Hematopoietic multipotent progenitor cell treated with erythropoietin and hydrocortisone succinate and interleukin-3 and kit ligand, for 6 days (in vitro differentiated cells): ENCODE data around the gene ADCY9.
A peak's percentile ranks its signal among the peaks of the same experiment; 100 is the strongest.

Experiments used
- DNase-seq: peaks from one replicate; pipeline ENCODE4 v3.0.0-alpha.2; 2015

The ADCY9 gene

DNA sequence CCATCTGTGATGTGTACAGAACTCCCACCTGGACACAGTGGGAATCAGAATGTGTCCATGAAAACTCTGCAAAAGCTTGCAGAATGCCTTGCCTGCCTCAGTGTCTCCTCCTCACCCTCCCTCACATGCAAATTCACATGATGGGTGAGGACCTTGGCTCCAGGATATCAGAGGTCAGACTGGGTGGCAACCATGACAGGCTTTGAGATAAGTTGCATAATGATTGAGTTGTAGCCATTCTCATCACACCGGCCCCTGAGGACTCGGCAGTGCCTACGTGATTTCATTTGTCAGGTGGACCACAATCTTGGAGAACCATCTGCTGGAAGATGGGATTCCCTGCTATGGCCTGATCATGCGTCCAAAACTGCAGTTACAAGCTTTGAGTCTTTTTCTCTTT, 3.9 kb upstream of the ADCY9 start:
- DNase-seq = no peak

DNA sequence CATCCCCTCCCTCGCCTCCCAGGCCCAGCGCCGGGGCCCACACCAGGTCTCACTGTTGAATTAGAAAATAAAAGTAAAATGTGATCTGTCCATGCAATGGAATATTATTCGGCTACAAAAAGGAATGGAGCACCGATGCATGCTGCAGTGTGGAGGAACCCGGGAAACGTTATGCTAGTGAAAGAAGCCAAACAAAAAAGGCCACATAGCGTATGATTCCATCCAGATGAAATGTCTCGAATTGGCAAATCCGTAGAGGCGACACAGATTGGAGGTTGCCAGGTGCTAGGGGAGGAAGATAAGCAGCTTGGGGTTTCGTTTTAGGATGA, 972 bp upstream of the ADCY9 start:
- no peak for DNase-seq

DNA sequence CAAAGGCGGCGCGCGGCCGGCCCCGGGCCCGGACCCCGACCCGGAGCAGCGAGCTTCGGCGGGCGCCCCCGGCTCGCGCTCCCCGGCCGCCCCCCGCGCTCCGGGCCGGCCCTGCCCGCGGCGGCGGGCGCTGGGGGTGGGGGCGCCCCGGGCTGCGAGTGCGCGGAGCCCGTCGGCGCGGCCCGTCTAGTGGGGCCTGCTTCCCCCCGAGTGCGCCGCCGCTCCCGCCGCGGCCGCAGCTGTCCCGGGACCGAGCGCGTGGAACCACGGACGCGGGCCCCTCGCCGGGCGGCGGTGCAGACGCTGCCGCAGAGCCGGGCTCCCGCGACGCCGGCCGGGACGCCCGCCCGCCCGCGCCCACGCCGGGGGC, 308 bp downstream of the ADCY9 start:
- no peak for DNase-seq

DNA sequence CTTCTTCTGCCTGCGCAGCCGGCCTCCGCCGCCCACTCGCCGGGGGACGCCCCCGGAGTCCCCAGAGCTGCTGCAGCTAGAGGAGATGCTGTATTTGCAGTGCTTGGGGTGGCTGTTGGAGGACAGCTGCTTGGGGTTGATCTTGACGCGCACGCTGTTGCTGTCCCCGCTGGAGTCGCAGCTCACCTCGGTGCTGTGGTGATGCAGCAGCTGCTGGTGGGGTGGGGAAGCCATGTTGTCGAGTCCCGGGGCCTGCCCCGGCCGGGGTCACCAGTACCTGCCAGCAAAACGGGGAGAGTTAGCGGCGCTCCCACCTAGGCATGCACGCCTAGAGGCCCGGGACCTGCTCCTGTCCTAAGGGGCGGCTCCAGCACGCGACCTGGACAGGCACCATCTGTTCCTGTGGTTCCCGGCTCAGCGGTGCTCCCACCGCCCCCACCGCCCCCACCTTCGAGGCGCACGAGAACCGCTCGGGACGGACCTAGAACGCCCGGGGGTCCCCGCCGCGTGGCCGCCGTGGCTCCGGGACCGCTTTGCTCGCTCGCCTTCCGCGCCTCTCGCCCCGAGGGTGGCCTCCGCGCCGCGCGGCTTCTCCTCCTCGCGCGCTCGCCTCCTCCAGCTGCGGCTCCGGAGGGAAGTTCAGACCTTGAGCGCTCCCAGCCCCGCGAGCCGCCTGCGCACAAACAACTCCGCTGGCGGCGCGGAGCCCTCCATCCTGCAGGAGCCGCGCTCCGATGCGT, 863 bp downstream of the ADCY9 start:
- DNase-seq = peak; percentile 59

DNA sequence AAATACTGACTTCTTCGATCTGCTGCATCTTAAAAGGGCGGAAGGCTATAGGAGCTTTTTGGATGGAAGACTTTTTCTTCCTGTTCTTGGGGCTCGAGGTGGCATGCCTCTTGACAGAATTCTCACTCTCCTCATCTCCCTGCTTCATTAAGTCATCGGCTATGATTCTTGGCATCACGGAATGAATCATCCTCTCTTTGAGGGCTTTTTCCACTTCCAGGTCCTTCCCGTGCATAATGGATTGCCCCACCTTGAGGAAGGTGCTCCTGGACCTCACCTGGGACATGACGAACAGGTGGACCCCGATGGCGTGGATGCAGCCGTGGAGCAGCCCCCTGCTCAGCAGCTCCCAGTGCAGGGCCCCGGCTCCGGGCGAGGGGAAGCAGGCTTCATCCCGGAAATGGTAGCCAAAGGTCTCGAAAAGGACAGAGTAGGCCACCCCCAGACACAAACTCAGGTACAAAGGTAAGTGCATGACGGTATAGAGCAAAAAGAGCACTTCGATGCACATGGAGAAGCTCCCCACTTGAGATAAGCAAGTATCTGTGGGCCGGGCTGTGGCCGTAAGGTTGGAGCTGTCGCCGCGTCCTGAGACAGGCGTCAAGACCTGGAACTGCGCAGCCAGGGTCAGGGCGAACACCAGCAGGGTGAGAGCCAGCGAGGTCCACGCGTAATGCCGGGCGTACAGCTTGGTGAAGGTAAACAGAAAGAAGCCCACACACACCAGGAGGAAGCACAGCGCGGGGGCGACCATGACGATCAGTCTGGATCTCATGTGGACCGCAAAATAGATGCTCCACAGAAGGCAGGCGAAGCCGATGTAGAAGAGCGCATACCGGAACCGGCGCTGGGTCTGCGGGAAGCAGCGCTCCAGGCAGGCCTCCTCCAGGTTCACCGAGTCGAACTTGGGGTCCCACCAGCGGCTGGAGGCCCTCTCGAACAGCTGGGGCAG, 1.7 kb downstream of the ADCY9 start:
- DNase-seq = no peak

DNA sequence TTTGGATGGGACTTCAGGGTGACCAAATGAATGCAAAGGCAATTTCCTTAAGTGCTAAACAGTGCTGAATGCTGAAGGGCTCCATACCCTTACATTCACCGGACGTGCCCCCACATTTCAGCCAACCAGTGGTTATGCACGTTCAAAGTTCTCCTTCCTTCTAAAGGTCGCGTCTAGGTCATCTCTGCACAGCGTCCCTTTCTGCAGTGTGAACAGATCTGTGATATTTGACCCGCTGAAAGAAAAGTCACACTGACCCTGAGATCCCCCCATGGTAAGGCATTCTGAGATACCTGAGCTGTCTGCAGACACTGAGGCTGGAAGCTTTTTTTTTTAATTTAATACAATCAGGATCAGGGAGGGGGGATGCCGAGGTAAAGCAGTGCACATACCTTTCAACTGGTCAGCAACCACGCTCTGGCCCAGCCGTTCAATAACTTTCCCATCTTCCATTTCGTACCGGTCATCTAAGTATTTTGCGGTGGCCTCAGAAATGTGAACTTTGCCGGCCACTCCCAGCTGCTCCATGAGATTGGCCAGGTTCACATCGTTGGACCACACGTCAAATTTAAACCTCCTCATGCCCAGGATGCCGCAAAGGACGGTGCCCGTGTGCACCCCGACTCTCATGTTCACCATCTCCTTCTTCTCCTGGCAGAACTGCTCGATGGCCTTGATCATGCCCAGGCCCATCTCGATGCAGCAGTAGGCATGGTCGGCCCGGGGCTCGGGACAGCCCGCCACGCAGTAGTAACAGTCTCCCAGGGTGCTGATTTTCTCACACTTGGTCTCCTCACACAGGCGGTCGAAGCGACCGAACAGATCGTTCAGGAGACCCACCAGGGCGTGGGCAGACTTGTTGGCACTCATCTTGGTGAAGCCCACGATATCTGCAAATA, 2.6 kb downstream of the ADCY9 start:
- no peak for DNase-seq

DNA sequence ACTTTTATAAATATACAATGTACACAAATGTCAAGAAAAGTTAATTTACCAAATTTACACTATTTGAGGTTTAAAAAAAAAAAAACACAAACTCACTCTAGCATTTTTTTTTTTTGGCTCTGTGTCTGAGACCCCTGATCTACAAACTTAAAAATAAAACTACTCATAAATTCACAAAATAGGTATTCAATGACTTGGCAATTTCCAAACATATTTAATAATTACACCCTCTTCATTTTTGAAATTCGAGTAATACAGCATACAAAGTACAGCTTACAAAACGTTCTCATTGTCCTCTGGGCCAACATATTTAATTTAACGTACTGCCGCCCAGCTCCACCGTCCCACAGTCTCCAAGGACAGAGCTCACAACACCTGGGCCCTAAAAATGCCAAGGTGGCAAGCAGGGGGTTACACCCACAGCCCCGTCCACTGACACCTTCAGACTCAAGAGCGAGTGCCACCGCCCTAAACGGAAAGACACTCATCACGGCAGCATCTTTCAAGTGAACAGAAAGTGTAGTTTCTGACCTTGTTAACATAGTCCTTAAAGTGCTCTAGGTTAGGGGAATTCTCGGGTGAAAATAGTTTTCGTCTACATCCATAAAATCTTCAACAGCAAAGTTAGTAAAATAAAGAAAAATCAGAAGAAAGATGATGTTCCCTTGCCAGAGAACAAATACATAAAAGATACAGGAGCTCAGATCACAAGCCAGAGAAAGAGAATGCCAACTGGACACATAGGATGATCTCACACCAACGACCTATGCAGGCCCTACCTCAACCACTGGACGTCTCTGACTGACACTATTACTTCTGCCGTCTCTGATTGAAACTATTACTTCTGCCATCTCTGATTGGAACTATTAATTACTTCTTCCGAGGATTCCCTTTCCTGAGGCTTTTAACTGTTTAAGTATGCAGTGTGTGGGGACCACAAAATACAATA, 4.2 kb downstream of the ADCY9 start:
- DNase-seq = no peak

DNA sequence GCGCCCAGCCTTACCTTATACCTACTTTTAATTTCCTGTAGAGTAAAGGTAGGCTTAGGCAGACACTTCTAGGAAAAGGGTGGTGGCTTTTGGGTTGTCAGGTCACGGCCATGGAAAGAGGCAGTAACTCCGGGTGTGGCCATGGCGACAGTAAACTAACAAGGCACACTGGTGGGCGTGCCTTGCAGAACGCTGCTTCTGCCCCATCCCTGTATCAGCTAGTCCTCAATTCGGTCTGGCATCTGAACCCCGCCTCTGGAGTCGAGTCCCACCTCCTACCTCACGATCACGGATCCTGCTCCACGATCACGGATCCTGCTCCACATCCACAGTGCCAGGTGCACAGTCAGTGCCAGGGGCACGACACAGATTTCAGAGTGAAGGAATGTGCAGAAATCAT, 5.6 kb downstream of the ADCY9 start:
- DNase-seq = no peak

DNA sequence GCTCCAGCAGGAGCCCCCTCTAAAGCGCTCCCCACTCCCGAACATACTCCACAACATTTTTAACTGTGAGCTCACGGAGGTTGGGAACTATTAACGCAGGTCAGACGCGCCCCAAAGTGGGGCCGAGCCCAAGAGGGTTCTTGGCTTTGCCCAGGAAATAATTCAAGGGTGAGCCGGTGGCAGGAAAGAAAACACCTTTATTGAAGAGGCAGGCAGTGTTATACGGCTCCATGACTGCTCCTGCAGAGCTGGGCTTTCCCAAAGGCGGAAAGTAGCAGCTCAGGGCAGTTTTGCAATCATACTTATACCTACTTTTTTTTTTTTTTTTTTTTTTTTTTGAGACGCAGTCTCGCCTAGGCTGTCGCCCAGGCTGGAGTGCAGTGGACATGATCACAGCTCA, 6.2 kb downstream of the ADCY9 start:
- no peak for DNase-seq

DNA sequence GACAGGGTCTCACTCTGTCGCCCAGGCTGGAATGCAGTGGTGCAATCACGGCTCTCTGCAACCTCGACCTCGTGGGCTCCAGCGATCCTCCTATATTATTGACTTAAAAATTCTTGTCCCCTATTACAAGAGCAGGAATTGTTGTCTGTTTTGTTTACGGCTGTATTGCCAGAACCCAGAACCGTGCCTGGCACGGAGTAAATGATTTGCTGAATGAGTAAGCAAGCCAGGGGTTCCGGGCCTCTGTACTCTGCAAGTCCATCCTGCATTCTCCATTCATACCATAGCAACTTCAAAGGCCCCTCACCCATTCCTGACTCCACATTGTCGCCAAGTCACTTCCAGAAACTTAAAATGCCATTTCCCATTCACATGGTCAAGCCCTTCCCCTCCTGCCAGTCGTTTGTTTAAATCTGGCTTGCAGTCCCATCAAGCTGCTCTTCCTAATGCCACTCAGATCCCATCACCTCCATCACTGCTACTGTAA, 6.9 kb downstream of the ADCY9 start:
- DNase-seq = no peak

DNA sequence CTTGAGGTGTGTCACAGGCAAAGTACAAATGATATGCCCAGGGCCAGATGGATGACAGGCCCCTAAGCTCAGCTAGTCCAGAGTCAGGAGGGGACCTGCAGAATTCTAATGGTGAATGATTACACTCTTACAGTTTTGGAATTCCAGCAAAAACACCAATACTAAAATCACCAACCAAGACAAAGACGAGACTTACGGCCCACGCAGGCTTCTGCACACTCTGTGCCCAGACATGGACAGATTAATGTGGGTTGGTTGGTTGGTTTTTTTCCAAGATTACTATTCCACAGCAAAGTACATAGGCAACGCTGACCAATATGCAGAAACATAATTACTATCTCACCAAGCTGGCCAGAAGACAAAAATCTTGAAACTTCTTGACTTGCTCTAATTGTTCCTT, 9.7 kb downstream of the ADCY9 start:
- no peak for DNase-seq

DNA sequence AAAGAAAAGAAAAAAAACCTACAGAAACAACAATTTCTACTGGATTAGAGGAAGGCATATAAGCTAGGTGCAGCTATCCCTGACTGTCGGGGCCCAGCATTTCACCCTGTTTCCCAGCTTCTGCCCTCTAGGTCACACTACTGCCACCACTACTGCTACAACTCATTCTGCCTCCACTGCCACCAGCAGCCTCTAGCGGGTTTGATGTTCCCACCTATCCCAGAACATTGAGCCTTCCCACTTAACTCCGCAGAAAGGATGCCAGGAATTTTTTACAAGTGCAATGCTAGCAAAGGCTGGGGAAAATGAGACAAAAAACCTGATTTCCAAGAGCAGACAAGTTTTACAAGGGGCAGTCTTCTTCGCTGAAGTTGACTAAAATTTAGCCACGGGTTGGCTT, 10.4 kb downstream of the ADCY9 start:
- DNase-seq = no peak

DNA sequence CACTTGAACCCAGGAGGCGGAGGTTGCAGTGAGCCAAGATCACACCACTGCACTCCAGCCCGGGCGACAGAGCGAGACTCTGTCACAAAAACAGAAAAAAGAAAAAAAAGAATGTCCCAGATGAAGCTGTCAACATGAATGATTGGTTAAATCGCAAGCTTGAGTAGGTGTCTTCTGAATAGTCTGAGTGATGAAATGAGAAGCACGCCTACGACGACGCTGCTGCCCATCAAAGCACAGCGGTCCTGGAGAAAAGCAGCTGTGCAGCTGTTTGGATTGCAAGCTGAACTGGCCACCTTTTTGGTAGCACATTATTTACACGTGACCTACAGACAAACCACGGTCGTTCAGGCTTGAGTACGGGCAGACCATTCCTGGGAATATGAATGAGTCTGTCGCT, 12.5 kb downstream of the ADCY9 start:
- no peak for DNase-seq

DNA sequence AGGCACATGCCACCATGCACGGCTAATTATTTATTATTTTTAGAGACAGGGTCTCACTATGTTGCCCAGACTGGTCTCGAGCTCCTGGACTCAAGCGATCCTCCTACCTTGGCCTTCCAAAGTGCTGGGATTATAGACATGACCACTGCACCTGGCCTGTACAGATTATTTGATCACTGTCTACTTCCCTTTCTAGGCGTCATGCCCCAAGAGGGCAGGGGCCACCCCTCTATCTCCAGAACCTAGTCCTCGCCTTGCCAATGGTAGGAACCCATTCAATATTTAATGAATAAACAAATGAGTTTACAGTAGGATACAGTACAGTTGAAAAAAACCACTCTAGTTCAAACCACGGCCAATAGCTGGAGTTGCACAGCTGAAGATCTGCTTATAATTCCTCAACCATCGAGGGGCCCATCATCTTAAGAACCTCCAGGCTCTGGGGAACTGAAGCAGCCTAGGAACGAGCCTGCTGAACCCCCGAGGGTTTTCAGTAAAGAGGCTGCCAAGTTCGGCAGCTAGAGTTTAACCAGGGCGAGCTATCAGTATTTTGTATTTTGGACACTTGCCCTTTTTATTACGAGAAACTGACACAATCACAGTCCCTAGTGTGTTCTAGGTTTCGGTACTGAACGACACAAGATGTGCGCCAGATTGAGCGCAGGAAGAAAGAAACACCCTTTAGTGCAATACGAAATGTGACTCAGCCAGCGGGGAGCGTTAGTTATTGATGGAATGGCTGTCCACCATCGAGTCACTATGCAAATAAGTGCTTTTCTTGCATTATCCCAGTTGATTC, 14.6 kb downstream of the ADCY9 start:
- no peak for DNase-seq

DNA sequence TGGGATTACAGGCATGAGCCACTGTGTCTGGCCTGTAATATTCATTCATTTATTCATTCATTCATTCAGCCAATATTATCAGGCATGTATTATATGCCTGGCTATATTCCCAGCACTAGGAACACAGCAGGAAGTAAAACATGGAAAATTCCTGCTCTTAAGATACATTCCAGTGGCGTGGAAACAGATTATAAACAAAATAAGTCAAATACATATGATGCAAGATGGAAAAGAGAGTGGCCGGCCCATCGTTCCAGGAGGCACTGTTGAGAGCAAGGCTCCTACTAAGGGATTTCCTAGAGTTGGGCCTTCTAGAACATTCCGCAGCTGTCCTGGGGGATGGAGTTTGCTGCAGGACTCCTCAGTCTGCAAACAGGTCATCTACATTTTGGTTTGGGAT, 17.7 kb downstream of the ADCY9 start:
- DNase-seq = no peak

DNA sequence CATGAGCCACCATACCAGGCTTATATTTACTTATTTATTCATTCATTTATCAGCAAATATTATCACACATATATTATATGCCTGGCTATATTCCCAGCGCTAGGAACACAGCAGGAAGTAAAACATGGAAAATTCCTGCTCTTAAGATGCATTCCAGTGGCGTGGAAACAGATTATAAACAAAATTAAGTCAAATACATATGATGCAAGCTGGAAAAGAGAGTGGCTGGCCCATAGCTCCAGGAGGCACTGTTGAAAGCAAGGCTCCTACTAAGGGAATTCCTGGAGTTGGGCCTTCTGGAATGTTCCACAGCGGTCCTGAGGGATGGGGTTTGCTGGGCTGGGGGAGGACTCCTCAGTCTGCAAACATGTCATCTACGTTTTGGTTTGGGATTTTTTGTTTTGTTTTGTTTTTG, 18.4 kb downstream of the ADCY9 start:
- DNase-seq = no peak

DNA sequence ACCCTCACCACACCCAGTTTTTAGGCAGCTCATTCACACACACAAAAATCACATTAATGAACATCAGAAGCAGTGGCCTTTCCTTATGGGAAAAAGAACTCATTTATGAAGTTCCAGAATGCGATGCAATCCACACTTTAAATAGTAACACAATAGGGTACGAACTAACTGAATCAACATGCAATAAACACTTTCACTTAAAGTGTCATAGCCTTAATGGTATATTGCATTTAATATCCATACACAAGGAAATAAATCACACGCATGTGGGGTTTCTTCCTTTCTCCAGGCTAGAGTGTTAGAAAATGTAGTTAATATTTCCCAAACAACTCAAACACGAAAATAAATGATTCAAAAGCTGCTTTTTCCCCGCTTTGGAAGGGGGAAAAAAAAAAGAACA, 19.7 kb downstream of the ADCY9 start:
- no peak for DNase-seq

DNA sequence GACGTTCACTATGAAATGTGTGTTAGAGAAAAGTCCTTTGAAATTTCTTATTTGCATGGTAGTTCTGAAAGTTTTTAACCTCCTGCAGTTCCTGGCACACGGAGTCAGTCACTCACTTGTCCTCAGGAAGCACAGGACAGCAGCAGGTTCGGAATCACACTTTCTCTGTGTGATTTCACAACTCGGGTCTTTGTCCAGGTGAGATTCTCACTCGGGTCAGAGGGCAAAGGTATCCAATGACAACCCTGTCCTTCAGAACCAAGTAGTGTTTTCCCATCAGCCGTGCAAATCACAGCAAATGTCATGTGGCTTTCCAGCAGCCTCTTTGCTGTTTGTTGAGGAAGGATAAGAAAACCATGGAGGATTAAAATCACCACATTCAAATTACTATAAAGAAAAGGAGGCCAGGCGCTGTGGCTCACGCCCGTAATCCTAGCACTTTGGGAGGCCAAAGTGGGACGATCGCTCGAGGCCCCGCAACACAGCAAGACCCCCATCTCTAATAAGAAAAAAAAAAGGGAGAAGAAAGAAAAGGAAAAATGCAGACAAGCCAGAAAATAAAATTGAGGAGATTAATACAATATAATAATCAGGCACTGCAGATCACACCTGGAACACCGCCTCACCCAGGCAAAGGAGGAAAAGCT, 22.0 kb downstream of the ADCY9 start:
- DNase-seq = no peak

DNA sequence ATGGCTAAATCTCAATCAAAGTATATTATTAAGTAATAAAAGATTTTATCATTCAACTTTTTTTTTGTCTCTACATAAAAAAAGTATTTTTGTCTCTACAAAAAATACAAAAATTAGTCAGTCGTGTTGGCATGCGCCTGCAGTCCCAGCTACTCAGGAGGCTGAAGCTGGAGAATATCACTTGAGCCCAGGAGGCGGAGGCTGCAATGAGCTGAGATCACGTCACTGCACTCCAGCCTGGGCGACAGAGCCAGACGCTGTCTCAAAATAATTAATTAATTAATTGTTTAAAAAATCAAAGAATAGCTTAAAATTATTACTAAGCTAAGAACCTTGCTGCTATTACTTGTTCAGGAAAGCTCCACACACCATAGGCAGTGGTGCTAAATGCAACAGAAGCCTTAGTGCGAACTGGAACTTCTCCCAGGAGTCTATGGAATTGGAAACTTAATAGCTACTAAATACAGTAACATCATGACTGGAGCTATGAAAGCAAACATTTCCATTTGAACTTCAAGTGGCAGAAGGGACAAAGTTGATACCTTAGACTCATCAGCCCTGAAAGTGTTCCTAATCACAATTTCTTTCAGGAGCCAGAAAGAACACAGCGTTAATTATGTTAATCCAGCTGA, 22.6 kb downstream of the ADCY9 start:
- no peak for DNase-seq
